ENCODE measurements around the gene PPP4R4.
"Not testable (repeated sequence)": the region's sequence is repeated elsewhere in the genome, so short reads cannot be mapped to it uniquely, and the experiment has no call there.

PPP4R4 gene

DNA sequence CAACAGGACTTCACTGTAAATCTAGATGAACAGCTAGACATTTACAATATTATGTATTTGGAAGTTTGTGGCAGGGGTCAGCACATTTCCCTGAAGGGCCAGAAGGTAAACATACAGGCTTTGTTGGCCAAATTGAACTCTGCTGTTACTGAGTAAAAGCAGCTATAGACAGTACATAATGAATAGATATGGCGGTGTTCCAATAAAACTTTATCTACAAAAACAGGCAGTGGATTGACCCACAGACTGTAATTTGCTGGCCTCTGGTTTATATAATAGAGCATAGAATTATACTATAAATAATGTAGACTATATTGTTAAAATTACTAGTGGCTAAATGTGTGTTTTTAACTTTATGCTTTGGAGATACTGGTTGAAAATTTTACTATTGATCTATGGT lies 93.2 kb downstream of the PPP4R4 start:
- DNase-seq (ENCODE audit: low read depth in 1 of 2, low spot score in 1 of 2) = no peak

DNA sequence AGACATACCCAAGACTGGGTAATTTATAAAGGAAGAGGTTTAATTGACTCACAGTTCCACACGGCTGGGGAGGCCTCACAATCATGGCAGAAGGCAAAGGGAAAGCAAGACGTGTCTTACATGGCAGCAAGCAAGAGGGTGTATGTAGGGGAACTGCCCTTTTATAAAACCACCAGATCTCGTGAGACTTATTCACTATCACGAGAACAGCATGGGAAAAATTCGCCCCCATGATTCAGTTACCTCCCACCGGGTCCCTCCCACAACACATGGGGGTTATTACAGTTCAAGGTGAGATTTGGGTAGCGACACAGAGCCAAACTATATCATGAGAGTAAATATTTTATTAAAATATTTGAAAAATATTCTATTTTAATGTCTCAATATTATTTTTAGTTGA lies 94.5 kb downstream of the PPP4R4 start:
- not testable (repeated sequence) for DNase-seq (ENCODE audit: low read depth in 1 of 2, low spot score in 1 of 2)

DNA sequence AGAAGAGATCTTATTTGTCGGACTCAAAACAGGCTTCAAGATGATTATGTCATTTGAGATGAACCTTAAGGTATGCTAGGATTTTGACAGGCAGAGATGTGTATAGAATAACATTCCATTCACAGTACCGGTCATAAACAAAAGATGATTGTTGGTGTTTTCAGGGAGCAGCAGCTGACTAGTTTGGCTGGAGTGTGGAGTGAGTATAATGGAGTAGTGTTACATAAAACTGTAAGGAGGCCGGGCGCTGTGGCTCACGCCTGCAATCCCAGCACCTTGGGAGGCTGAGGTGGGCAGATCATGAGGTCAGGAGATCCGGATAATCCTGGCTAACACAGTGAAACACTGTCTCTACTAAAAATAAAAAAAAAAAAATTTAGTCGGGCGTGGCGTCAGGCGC lies 95.0 kb downstream of the PPP4R4 start:
- no peak for DNase-seq (ENCODE audit: low read depth in 1 of 2, low spot score in 1 of 2)

DNA sequence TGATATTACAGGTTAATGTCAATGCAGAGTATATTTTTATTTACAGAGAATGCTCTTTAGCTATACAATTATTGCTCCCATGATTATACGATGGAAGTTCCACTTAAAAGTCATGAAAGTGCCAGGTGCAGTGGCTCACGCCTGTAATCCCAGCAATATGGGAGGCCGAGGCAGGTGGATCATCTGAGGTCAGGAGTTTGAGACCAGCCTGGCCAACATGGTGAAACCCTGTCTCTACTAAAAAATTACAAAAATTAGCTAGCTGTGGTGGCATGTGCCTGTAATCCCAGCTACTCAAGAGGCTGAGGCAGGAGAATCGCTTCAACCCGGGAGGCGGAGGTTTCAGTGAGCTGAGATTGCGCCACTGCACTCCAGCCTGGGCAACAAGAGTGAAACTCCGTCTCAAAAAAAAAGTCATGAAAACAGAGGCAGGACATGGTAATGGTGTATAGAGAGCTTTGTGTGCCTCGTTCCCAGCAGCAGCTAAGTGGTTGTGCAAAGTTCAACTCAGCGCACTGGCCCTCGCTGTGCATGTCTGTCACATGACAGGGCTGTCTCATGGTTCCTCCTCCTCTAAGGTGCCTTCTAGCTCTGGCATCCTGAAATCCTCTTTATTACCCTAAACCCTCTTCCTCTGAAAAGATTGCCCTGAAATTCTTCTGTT lies 102.9 kb downstream of the PPP4R4 start:
- not testable (repeated sequence) for DNase-seq (ENCODE audit: low read depth in 1 of 2, low spot score in 1 of 2)

DNA sequence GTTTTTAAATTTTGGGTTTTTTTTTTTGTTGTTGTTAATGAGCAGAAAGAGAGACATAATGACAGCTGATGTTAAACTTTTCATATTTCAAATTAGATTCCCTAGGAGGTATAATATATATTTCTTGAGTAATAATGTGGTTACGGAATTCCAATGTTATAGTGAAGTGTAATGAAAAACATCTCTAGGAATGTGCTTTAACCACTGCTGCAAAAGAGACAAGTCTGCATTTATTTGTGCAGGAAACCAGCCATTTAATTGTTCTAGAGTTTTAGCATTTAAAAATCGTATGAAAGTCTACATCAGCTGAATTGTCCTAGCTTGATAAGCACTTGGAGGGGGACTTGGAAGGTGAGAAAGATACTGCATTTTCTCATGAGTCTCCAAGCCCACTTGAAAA lies 104.6 kb downstream of the PPP4R4 start:
- no peak for DNase-seq (ENCODE audit: low read depth in 1 of 2, low spot score in 1 of 2)

DNA sequence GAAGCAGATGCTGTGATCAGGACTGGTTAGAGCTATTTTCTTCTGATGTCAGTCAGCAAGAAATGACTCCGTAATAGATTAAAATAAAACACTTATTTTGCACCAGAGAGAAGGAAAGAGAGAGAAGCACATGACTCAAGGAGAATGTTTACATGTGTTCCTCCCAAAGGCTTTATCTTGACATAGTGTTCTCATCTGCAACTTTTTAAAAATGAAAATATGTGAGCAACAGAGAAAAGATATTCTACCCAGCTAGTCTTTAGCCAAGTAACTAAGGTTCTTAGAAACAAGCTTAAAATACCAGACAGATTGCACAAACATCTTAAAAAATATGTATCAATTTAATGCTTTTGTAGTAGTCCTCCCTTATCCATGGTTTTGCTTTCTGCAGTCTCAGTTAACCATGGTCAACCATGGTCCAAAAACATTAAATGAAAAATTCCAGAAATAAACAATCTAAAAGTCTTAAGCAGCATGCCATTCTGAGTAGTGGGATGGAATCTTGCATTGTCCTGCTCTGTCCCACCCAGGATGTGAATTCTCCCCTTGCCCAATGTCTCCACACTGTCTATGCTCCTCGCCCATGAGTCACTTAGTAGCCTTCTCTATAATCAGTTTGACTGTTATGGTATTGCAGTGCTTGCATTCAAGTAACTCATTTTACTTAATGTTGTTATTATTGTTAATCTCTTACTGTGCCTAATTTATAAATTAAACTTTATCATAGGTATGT lies 109.0 kb downstream of the PPP4R4 start:
- DNase-seq (ENCODE audit: low read depth in 1 of 2, low spot score in 1 of 2) = no peak

DNA sequence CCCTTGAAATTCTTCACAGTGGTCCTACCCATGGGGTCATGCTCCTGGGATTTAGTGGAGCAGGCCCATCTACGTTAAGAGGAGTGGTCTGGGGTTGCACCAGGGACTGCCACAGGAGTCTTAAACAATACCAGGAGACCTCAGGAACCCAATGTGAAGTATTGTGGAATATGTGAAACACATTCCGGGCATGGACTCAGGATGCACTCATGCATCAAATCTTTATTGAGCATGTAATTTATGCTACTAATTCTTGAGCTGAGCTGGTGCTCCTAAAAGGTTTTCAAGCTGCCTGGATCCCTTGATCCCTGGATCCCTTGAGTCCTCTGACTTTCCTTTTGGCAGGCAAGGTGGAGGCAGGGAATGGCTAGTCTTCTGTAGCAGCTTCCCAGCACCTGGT lies 110.1 kb downstream of the PPP4R4 start:
- DNase-seq (ENCODE audit: low read depth in 1 of 2, low spot score in 1 of 2) = no peak

DNA sequence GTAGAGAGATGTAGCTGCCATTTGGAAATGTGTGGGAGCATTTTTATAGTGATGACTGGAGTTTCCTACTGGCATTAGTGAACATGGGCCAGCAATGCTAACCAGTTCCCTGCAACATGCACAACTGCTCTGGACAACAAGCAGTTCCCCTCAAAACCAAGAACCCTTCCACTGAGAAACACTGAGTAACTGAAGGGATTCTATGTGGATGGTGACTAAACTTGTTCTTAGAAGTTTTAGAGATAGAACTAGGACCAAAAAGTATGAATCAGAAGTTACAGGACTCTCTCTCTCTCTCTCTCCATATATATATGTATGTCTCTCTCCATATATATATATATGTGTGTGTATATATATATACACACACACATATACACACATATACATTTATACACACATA lies 111.0 kb downstream of the PPP4R4 start:
- DNase-seq (ENCODE audit: low read depth in 1 of 2, low spot score in 1 of 2) = no peak

DNA sequence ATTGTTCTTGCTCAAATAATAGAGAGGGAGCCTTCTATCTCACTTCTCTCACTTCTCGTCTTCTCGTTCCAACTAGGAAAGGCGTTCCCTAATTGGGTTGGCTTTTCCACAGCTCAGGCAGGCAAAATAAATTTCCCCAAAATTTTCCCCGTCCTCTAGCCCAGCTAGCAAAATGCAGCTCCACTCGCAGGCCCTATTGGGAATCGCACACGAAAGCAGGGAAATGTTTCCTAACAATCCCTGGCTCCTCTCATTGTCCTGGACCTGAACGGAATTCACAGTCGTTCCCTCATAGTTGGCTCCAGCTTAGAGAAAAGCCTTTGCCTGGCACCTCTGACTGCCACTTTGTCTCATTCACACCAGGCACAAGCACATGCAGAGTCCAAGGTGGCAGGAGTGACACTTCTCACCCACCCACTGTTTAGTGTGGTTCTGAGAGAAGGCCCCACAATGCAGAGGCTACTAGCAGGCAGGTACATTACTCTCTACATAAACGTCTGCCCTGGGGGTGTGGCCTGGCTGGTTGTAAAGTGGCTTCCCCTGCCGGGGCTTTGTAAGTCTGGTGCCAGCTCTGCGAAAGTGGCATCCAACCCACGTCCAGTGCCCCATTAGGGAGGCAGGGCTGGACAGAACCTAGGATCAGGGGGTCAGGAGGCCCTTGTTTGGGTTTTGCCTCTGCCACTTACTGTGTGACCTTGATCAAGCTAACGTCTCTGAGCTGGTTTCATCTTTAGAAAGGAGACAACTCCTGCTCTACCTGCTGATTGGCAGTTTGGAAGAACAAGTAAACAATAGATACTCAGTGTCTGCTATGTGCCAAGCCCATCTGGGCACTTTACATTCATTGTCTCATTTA lies 114.7 kb downstream of the PPP4R4 start:
- DNase-seq (ENCODE audit: low read depth in 1 of 2, low spot score in 1 of 2) = no peak

DNA sequence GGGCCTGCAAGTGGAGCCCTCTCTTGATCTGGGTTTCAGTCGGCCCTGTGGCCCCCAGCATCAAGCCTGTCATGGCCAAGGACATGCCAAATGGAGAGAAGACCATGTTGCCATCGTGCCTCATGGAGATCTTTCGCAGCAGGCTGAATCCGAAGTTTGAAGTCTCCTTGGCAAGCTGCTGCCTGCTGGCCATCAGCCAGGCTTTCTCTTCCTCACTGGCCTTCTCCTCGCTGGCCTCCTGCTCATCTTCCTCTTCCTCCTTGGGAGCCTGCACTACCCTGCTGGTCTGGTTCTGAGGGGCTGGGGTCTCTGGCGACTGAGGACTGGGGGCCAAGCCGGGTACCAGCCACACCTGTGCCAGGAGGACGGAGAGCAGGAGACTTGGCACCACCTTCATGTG lies 116.1 kb downstream of the PPP4R4 start:
- DNase-seq (ENCODE audit: low read depth in 1 of 2, low spot score in 1 of 2) = no peak

DNA sequence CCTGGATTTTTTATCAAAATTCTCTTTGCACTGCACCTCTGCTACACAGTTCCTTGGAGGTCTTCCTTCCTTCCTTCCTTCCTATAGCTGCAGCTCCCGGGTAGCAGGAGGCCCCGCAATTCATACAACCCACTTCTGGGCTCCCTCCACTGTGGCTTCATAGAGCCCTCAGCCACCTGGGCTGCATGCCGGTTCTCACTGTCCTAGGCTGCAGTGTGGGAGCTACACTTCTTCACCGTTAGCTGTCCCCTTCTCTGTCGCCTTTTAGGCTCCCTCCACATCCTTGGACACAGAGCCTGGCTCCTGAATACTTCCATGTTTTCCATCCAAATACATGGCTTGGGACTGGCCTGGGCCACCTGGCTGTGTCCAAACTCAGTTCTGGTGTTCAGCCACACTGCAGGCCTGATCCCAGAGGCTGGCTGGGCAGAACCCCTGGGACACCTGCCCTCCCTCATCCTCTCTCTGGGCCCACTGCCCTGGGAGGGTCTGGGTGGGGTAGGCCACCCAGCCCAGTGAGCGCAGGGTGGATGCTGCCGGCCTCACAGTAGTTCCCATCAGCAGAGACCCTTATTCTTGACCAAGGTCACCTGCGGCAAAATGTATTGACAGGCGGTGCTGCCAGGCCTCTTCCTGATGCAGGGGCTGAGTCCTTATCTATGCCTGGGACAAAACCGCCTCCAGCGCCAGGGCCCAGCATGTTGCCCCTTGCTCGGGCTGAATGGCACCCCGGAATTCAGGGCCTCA lies 117.2 kb downstream of the PPP4R4 start:
- DNase-seq (ENCODE audit: low read depth in 1 of 2, low spot score in 1 of 2) = no peak

DNA sequence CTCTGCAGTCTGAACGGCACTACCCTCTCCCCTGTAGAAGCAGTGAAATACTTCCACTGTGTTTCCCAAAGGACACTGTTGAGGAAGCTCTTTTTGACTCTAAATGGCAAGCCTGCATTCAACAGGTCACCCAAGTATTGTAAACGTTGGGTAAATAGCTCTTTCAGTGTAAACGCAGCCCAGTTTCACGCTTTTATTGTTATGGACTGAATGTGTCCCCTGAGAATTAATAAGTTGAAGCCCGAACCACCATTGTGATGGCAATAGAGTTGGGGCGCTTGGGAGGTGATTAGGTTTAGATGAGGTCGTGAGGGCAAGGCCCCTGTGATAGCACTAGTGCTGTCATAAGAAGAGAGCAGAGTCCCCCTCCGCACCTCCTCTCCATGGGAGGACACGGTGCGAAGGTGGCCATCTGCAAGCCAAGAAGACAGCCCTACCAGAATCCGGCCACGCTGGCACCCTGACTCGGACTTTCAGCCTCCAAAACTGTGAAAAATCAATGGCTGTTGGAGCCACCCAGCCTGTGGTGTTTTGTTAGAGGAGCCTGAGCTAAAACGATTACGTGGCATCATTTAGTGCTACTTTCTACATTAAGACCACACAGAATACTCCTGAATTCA lies 117.9 kb downstream of the PPP4R4 start:
- no peak for DNase-seq (ENCODE audit: low read depth in 1 of 2, low spot score in 1 of 2)

DNA sequence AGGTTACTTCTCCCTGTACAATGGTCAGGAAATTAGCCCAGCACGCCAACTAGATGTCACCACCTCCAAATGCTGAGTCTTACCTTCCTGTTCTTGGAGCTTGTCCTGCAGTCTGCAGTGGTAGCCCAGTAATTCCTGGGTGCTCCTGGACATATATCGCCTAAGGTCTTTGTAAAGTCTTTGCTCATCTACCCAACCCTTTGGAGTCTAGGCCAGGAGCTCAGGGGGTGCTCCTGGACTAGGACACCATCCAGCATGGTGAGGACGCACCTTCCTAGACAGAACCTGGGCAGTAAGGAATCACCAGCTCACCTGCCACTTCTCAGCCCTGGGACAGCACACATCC lies 118.4 kb downstream of the PPP4R4 start:
- no peak for DNase-seq (ENCODE audit: low read depth in 1 of 2, low spot score in 1 of 2)

DNA sequence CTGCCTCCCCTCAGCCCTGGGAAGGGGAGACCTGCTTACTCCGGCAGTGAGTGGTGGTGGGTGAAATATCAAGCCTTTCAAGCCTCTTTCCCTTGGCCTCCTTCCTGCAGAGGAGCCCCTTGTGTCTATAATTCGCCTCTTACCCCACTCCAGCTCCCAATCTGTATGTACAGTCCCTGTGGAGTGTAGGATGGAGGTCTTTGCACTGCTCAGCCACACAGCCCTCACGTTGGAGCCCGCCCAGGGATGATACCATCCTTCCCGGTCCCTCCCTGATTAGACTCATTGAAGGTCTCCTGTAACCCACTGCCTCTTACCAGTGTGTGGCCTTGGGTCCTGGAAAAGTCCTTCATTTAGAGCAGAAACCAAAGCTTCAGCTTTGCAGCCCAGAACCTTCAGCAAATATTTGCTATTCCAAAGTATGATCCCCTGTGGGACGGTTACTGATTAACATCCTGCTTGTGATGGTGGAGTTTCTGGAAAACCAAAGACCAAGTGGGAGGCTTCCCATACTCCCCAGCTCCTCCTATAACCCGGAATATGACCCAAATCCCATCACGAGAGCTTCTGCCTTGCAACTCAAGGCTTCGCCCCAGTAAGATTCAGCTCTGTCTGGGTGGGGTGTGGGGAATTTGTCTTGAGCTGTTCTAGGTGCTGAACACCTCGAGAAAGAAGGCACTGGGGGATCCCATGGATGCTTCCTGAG lies 118.9 kb downstream of the PPP4R4 start, which contains the start of gene SERPINA10:
SERPINA10 (minus strand) TSS at position 397 of the 706 bp plus-strand sequence. CDS start 2,675 bp downstream, outside the sequence.
- DNase-seq (ENCODE audit: low read depth in 1 of 2, low spot score in 1 of 2) = no peak

DNA sequence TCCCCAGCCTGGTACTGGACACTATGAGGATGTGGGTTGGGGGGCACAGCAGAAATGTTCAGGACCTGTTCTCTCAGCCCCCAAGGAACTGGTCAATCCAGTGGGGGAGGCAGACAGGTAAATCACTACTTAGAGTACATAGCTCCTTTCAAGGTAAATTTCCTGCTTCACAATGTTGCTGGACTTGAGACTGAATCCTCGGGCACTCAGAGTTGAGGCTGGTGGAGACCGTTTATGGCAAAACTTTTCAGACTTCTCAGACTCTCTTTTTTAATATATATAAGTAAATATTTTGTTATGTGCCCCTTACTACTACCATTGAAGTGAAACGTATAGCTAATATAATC lies 119.4 kb downstream of the PPP4R4 start:
- no peak for DNase-seq (ENCODE audit: low read depth in 1 of 2, low spot score in 1 of 2)

DNA sequence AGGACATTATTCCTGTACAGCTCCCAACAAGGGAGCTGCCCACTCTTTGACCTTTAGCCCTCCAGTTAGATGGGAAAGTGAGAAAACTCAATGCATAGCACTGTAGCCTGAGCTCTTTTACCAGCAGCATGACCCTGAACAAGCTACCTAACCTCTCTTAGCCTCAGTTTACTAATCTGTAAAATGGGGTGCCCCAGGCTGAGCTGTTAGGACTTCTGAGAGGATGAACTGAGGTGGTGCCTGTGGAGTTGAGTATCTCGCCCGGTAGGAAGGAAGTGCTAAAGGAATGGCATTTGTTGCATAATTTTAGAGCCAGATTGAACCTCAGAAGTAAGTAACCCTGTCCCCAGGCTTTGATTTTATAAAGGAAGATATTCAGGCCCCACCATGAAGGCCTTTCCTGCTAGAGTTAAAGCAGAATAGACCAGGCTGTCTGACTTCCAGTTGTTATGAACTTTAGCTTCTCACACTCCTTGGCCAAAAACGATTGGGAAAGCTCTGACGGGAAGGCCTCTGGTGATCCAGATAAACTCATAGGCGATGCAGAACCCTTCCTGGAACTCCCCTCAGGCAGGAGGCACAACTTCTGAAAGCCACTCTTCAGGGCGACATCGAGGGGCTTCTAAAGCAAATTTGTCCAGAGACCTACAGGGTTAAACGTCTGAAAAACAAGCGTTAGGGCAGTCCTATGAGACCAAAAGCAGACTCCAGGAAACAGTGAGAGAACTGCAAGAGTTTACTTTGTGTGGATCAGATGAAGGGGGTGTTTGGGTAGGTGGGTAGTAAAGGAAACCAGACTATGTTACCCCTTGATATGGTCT lies 121.4 kb downstream of the PPP4R4 start:
- no peak for DNase-seq (ENCODE audit: low read depth in 1 of 2, low spot score in 1 of 2)

DNA sequence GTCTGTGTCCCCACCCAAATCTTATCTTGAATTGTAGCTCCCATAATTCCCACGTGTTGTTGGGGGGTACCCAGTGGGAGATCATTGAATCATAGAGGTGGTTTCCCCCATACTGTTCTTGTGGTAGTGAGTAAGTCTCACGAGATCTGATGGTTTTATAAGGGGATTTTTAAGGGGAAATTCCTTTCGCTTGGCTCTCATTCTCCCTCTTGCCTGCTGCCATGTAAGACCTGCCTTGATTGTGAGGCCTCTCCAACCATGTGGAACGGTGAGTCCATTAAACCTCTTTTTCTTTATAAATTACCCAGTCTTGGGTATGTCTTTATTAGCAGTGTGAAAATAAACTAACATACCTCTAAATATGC lies 122.0 kb downstream of the PPP4R4 start:
- not testable (repeated sequence) for DNase-seq (ENCODE audit: low read depth in 1 of 2, low spot score in 1 of 2)

DNA sequence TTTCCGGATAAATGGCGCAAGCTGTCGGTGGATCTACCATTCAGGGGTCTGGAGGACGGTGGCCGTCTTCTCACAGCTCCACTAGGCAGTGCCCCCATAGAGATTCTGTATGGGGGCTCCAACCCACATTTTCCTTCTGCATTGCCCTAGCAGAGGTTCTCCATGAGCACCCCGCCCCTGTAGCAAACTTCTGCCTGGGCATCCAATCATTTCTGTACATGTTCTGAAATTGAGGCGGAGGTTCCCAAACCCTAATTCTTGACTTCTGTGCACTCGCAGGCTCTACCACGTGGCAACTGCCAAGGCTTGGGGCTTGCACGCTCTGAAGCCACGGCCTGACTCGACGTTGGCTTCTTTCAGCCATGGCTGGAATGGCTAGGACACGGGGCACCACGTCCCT lies 124.0 kb downstream of the PPP4R4 start:
- DNase-seq (ENCODE audit: low read depth in 1 of 2, low spot score in 1 of 2) = no peak

DNA sequence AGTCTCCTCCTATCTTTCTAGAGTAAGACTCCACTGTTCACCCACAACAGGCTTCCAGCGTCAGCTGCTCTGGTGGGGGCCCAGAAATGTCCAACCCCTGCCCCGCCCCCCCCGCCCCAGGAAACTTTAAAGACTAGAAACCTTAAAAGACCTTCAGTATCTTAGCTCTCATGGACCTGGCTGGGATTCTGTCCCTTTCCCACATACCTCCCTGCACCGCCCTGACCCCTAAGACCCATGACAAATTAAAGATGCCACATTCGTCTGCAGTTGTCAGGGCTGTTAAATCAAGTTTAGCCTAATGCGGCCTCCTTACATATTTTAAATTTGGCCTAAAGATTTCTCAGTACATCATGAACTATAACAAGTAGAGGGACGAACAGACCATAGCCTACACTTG lies 129.0 kb downstream of the PPP4R4 start:
- no peak for DNase-seq (ENCODE audit: low read depth in 1 of 2, low spot score in 1 of 2)

DNA sequence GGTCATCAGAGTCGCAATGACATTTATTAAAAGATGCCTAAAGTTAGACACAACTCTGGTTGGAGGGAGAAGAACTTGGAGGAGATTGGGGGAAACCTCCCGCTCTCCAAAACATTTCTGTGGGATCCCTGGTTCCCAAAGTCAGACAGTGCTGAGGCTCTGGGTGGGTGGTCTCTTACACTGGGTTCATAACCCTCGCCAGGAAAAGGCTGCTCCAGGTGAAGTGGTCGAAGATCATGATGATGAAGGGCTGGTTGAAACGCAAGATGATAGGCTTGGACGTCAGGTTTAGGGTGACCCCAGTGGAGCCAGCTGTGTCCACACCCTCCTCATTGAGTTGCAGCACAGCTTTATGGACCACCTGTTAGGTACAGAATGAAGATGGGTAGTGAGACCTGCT lies 130.1 kb downstream of the PPP4R4 start:
- no peak for DNase-seq (ENCODE audit: low read depth in 1 of 2, low spot score in 1 of 2)

All from activated T-helper 1 cell treated with anti-CD3 and anti-CD28 coated beads, Interleukin-2, amount 50 U/mL, for 16 hours (primary cell).